ENCODE data around the gene GPRC6A.
"Not testable (repeated sequence)": the region's sequence is repeated elsewhere in the genome, so short reads cannot be mapped to it uniquely, and the experiment has no call there.

The GPRC6A gene

DNA sequence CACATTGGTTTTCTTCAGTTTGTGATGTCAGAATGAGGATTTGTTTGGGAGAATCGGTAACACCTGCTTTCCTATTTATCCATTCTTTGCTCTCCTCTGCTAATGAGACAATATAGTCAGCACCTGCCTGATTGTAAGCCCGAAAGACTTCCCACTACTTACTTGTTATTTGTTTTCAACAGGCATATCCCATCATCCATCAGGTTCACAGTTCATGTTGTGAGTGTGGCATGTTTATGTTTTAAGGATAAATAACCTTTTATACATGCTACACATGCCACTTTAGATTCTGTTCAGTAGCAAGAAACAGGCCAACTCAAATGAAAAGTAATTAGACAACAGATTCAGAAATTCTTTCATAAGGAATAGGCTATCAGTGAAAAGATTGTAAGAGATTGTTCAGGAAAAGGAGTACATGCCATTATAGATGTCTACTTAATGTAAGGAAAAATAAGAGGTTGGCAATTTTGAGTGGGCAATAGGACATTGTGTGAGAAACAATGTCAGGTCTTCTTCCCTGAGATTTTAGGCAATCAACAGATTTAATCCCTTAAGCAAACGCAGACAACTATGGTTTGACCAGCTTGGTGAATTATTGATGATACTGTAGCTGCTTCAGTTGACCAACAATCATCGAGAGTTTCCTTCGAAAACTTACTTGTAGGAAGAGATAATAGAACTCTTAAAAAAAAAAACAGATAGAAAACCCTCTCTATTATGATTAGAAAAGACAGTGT, 7.9 kb upstream of the GPRC6A start:
- TF ChIP-seq, protein P1, sequence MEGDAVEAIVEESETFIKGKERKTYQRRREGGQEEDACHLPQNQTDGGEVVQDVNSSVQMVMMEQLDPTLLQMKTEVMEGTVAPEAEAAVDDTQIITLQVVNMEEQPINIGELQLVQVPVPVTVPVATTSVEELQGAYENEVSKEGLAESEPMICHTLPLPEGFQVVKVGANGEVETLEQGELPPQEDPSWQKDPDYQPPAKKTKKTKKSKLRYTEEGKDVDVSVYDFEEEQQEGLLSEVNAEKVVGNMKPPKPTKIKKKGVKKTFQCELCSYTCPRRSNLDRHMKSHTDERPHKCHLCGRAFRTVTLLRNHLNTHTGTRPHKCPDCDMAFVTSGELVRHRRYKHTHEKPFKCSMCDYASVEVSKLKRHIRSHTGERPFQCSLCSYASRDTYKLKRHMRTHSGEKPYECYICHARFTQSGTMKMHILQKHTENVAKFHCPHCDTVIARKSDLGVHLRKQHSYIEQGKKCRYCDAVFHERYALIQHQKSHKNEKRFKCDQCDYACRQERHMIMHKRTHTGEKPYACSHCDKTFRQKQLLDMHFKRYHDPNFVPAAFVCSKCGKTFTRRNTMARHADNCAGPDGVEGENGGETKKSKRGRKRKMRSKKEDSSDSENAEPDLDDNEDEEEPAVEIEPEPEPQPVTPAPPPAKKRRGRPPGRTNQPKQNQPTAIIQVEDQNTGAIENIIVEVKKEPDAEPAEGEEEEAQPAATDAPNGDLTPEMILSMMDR (conservative IDR thresholded peaks at IDR 0.05; ENCODE audit: control insufficient read depth, insufficient read depth, low read depth, low read length): no peak
- no peak for DNase-seq (ENCODE audit: low read depth)
- no peak overlapping the region for H3K4me3 ChIP-seq (ENCODE audit: control insufficient read depth, low read depth, low read length)

DNA sequence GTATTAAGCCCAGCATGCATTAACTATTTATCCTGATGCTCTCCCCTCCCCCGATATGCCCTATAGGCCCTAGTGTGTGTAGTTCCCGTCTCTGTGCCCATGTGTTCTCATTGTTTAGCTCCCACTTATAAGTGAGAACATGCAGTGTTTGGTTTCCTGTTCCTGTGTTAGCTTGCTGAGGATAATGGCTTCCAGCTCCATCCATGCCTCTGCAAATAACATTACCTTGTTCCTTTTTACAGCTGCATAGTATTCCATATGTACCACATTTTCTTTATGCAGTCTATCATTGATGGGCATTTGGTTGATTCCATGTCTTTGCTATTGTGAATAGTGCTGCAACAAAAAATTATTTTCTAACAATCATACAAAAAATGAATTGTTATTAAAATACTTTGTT, 5.6 kb upstream of the GPRC6A start:
- not testable (repeated sequence) for DNase-seq (ENCODE audit: low read depth); H3K4me3 ChIP-seq (ENCODE audit: control insufficient read depth, low read depth, low read length)

DNA sequence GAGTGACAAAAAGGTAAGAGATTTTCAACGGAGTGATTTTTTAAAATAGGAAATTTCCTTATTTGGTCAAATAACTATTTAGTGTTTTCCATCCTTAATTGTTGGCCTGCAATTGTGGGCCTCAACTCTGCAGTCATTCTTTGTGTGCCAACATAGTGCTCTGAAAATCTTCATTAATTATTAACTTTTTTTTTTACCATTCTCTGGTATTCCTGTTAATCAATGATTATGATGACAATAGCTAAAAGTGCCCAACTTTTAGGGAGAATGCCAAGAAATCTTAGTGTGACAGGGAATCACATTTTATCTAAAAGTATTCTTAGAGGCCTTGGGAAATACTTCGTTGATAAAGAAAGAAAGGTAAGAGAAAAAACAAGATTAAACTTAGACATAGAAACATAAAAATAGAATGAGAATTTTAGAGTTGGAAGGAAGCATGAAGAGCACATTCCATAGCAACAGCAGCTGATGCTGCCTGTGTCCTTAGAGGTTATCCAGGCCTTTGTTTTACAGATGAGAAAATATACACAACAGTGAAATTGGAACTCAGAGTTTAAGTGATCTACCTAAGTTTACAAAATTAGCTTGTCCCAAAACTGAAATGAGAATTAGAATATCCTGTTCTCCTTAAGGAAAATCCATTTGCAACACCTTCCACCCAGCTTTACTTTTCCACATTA, 1.2 kb downstream of the GPRC6A start:
- DNase-seq (ENCODE audit: low read depth): no peak
- H3K4me3 ChIP-seq (ENCODE audit: control insufficient read depth, low read depth, low read length): no peak overlapping the region
- TF ChIP-seq, protein P1 (conservative IDR thresholded peaks at IDR 0.05; ENCODE audit: control insufficient read depth, insufficient read depth, low read depth, low read length): no peak

DNA sequence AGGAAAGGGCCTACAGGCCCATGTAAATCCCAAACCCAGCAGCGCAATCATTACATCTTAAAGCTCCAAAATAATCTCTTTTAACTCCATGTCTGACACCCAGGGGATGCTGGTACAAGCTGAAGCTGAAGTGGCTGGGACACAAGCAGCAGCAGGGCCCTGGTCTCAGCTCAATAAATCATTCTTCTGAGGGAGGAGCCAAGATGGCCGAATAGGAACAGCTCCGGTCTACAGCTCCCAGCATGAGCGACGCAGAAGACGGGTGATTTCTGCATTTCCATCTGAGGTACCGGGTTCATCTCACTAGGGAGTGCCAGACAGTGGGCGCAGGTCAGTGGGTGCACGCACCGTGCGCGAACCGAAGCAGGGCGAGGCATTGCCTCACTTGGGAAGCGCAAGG, 12.5 kb downstream of the GPRC6A start:
- not testable (repeated sequence) for H3K4me3 ChIP-seq (ENCODE audit: control insufficient read depth, low read depth, low read length); DNase-seq (ENCODE audit: low read depth)

DNA sequence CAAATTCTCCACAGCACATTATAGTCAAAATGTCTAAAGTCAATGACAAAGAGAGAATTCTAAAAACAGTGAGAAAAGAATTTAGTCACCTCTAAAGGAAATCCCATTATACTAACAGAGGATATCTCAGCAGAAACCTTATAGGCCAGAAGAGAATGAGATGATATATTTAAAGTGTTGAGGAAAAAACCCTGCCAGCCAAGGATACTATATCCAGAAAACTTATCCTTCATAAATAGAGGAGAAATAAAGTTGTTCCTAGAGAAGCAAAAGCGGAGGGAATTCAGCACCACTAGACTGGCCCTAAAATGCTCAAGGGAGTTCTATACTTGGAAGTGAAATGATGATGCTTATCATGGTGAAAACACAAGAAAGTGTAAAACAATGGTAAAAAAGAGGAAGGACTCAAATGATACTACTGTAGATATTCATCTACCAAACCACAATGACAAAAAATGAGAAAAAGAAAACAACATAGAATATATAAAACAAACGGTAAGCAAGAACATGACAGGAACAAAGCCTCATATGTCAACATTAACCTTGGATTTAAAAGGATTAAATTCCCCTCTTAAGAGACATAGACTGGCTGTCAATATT, 16.7 kb downstream of the GPRC6A start:
- TF ChIP-seq, protein P1 (conservative IDR thresholded peaks at IDR 0.05; ENCODE audit: control insufficient read depth, insufficient read depth, low read depth, low read length): no peak
- H3K4me3 ChIP-seq (ENCODE audit: control insufficient read depth, low read depth, low read length): no peak overlapping the region
- DNase-seq (ENCODE audit: low read depth): no peak

DNA sequence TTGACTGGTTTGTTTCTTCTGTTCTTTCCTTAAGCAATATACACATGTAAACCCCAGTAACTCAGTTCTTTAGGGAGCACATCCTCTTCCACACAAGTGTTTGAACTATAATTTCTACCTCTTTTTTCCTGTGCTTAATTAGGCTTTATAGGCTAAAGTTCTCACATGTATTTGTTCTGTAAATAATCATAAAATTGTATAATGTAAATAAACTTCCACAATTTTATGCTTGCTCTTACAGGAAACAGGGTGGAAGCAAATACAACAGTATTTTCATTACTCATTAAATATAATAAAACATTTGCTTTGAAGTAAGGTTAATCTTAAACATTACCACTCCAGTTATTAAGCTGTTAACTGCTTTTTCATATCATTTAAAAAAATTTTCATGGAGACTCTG, 26.9 kb downstream of the GPRC6A start:
- DNase-seq (ENCODE audit: low read depth): no peak

DNA sequence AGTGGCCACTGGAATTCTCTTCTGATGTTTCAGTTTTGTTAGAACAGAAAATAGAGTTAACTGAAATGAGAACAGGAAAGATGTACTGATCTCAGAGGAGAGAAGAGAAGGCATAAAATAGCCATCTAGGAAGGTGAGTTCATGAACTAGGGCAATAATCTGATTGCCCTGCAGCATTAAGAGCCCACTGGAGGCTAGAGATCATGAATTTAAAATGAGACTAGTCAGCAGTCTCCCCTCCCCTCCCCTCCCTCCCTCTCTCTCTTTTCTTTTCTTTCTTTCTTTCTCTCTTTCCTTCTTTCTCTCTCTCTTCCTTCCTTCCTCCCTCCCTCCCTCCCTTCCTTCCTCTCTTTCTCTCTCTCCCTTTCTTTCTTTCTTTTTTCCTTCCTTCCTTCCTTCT, 28.9 kb downstream of the GPRC6A start:
- TF ChIP-seq, protein P1 (conservative IDR thresholded peaks at IDR 0.05; ENCODE audit: control insufficient read depth, insufficient read depth, low read depth, low read length): no peak
- H3K4me3 ChIP-seq (ENCODE audit: control insufficient read depth, low read depth, low read length): no peak overlapping the region
- DNase-seq (ENCODE audit: low read depth): no peak

More for the DNA sequence above, 26.9 kb downstream of the GPRC6A start:
- no peak overlapping the region for H3K4me3 ChIP-seq (ENCODE audit: control insufficient read depth, low read depth, low read length)
- TF ChIP-seq, protein P1 (conservative IDR thresholded peaks at IDR 0.05; ENCODE audit: control insufficient read depth, insufficient read depth, low read depth, low read length): no peak
